ENCODE results near the gene ATXN10.

The ATXN10 gene

GRCh38 chr22:45840483-45840882 is 168.8 kb downstream of the ATXN10 start:
- in situ Hi-C loops (cut with HindIII; ENCODE audit: low sequenced_read_pairs): no loop called here

- in situ Hi-C loops (cut with HindIII; ENCODE audit: low sequenced_read_pairs): no loop called here
Observed at GRCh38 chr22:45842291-45842991, 170.8 kb downstream of the ATXN10 start.

GRCh38 chr22:45843031-45843430 is 171.4 kb downstream of the ATXN10 start:
- in situ Hi-C loops (cut with HindIII; ENCODE audit: low sequenced_read_pairs): no loop called here

- in situ Hi-C loops (cut with HindIII; ENCODE audit: low sequenced_read_pairs): no loop called here
Observed at GRCh38 chr22:45843986-45844385, 172.4 kb downstream of the ATXN10 start.

- in situ Hi-C loops (cut with HindIII; ENCODE audit: low sequenced_read_pairs): no loop called here
Observed at GRCh38 chr22:45845076-45845487, 173.4 kb downstream of the ATXN10 start.

GRCh38 chr22:45846952-45847351 is 175.3 kb downstream of the ATXN10 start:
- in situ Hi-C loops (cut with HindIII; ENCODE audit: low sequenced_read_pairs): no loop called here

- in situ Hi-C loops (cut with HindIII; ENCODE audit: low sequenced_read_pairs): no loop called here
Observed at GRCh38 chr22:45848904-45849303, 177.3 kb downstream of the ATXN10 start.

GRCh38 chr22:45852826-45853225 is 181.2 kb downstream of the ATXN10 start:
- in situ Hi-C loops (cut with HindIII; ENCODE audit: low sequenced_read_pairs): no loop called here

- in situ Hi-C loops (cut with HindIII; ENCODE audit: low sequenced_read_pairs): no loop called here
Observed at GRCh38 chr22:45855961-45856360, 184.3 kb downstream of the ATXN10 start.

- in situ Hi-C loops (cut with HindIII; ENCODE audit: low sequenced_read_pairs): no loop called here
Observed at GRCh38 chr22:45857519-45857918, 185.9 kb downstream of the ATXN10 start.

- in situ Hi-C loops (cut with HindIII; ENCODE audit: low sequenced_read_pairs): no loop called here
Observed at GRCh38 chr22:45859231-45860161, 187.9 kb downstream of the ATXN10 start.

GRCh38 chr22:45860201-45860600 is 188.6 kb downstream of the ATXN10 start:
- in situ Hi-C loops (cut with HindIII; ENCODE audit: low sequenced_read_pairs): no loop called here

- in situ Hi-C loops (cut with HindIII; ENCODE audit: low sequenced_read_pairs): no loop called here
Observed at GRCh38 chr22:45861259-45861658, 189.6 kb downstream of the ATXN10 start.

- in situ Hi-C loops (cut with HindIII; ENCODE audit: low sequenced_read_pairs): no loop called here
Observed at GRCh38 chr22:45863981-45864751, 192.5 kb downstream of the ATXN10 start.

- in situ Hi-C loops (cut with HindIII; ENCODE audit: low sequenced_read_pairs): no loop called here
Observed at GRCh38 chr22:45864959-45865476, 193.4 kb downstream of the ATXN10 start.

- in situ Hi-C loops (cut with HindIII; ENCODE audit: low sequenced_read_pairs): no loop called here
Observed at GRCh38 chr22:45865561-45866125, 194.0 kb downstream of the ATXN10 start.

- in situ Hi-C loops (cut with HindIII; ENCODE audit: low sequenced_read_pairs): no loop called here
Observed at GRCh38 chr22:45866126-45866645, 194.6 kb downstream of the ATXN10 start.

- in situ Hi-C loops (cut with HindIII; ENCODE audit: low sequenced_read_pairs): no loop called here
Observed at GRCh38 chr22:45866646-45867117, 195.0 kb downstream of the ATXN10 start.

GRCh38 chr22:45867118-45867905 is 195.7 kb downstream of the ATXN10 start:
- in situ Hi-C loops (cut with HindIII; ENCODE audit: low sequenced_read_pairs): no loop called here
